Stimulated activated CD4-positive, alpha-beta T cell treated with anti-CD3 and anti-CD28 coated beads, TNF-alpha, amount 100 ng/mL, for 4 hours (primary cell): ENCODE data around the gene AIP.

ENCODE experiments used
- DNase-seq, 3 experiments: peaks; one replicate each; pipeline ENCODE4 v3.0.0-alpha.2; 2020; ENCODE audit warnings: low read depth in 3 of 3

AIP gene

GRCh38 chr11:67493548-67494370 lies 10.9 kb downstream of the AIP start:
- no peak for DNase-seq

GRCh38 chr11:67494371-67495233 lies 11.8 kb downstream of the AIP start:
- DNase-seq: no peak

GRCh38 chr11:67495234-67496005 lies 12.6 kb downstream of the AIP start:
- DNase-seq: no peak

GRCh38 chr11:67496113-67496512 lies 13.3 kb downstream of the AIP start:
- no peak for DNase-seq

- no peak for DNase-seq
Measured at GRCh38 chr11:67497656-67498291, 14.9 kb downstream of the AIP start.

GRCh38 chr11:67498544-67498972 lies 15.7 kb downstream of the AIP start:
- DNase-seq: no peak

- DNase-seq: no peak
Measured at GRCh38 chr11:67499808-67500483, 17.1 kb downstream of the AIP start.

GRCh38 chr11:67500484-67500821 lies 17.6 kb downstream of the AIP start:
- DNase-seq: no peak

GRCh38 chr11:67500831-67501715 lies 18.2 kb downstream of the AIP start:
- DNase-seq: no peak

GRCh38 chr11:67501854-67502253 lies 19.0 kb downstream of the AIP start:
- DNase-seq: no peak

GRCh38 chr11:67502328-67502979 lies 19.6 kb downstream of the AIP start:
- DNase-seq: no peak

GRCh38 chr11:67503119-67504004 lies 20.5 kb downstream of the AIP start:
- no peak for DNase-seq

GRCh38 chr11:67504005-67504949 lies 21.5 kb downstream of the AIP start:
- no peak for DNase-seq

GRCh38 chr11:67504950-67505581 lies 22.2 kb downstream of the AIP start, which contains the start of gene PITPNM1:
PITPNM1 (minus strand) TSS chr11:67505363; CDS start chr11:67504180, 1,183 bp downstream.
- peak; percentile 53 to 69 (median 57) for DNase-seq

GRCh38 chr11:67505605-67506396 lies 23.0 kb downstream of the AIP start:
- DNase-seq: peak; percentile 76 to 83 (median 82)
